Panc1 (cell line): ENCODE results near the gene FAM53A.

Source experiments
- CTCF ChIP-seq: fragments of 450-650 bp; IDR thresholded peaks from 2 replicates; pipeline ENCODE4 v1.5.1; 2017; ENCODE audit warnings: mild to moderate bottlenecking
- POLR2AphosphoS5 ChIP-seq: IDR thresholded peaks from 2 replicates; pipeline ENCODE4 v1.6.1; 2012; ENCODE audit warnings: mild to moderate bottlenecking, low read depth, low read length, moderate library complexity
- REST ChIP-seq, 2 experiments: IDR thresholded peaks; 2 replicates each; pipeline ENCODE4 v1.6.1; 2011 to 2012; ENCODE audit warnings: low read depth in 2 of 2, control low read depth in 1 of 2, low read length in 1 of 2, mild to moderate bottlenecking in 1 of 2, moderate library complexity in 1 of 2; ENCODE audit not compliant: insufficient read depth in 1 of 2
- SIN3A ChIP-seq: IDR thresholded peaks from 2 replicates; pipeline ENCODE4 v1.6.1; 2012; ENCODE audit warnings: low read depth, mild to moderate bottlenecking, low read length, moderate library complexity, borderline replicate concordance; ENCODE audit not compliant: insufficient read depth
- TCF7L2 ChIP-seq: IDR thresholded peaks from 2 replicates; pipeline ENCODE4 v1.6.1; 2011; ENCODE audit warnings: mild to moderate bottlenecking, low read depth, low read length, inconsistent platforms

GRCh38 chr4:1608821-1609500, 75.2 kb downstream of the FAM53A start:
- no peak for TF ChIP-seq CTCF
- no peak for TF ChIP-seq POLR2AphosphoS5
- no peak for TF ChIP-seq TCF7L2
- no peak for TF ChIP-seq REST (IDR thresholded peaks at IDR 0.05; ENCODE audit: insufficient read depth in 1 of 2, low read depth in 2 of 2, low read length in 1 of 2)
- TF ChIP-seq SIN3A, result no peak
